ENCODE results near the gene EFCAB6. TPM values are rescaled to one million over a fixed set of nuclear protein-coding genes. Genes with fewer than 3 reads are reported as not detected.

EFCAB6 gene
- total and polyA plus RNA-seq, 9 of the 15 experiments (the other 6 are each of a cell fraction or from before 2014, with no cell fraction given), result 0.06 TPM; not detected in 8

DNA sequence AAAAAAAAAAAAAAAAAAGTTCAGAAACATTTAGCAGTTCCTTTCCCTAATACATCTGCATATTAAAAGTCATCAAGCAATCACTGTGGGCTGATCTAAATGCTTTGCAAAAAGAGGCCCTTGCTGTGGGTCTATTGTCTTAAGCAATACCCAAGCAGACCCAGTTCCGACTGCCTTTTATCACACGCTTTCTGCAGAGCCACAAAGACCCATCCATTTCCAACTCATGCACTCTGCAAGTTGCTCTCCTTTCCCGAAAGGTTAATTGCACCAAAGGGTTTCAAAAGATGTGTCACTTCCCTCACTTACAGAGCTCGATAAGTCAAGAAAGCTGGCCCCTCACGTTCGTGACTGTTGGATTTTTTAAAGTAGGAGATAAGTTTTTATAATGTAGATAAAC is 261.4 kb downstream of the EFCAB6 start:
- no peak for ATAC-seq
- no peaks in the 10 kb centered on the region for H3K79me2 ChIP-seq (ENCODE audit: control insufficient read depth, insufficient read depth, low read length)
- no peaks in the 10 kb centered on the region for H3K4me1 ChIP-seq (replicated peaks in 1 of 2; ENCODE audit: control insufficient read depth in 2 of 2, insufficient read depth in 2 of 2, low read length in 2 of 2)
- H3K9ac ChIP-seq (ENCODE audit: insufficient read depth in 1 of 2, low read depth in 2 of 2, low read length in 2 of 2), result no peak overlapping the region
- 0% methylated on average over 6 of the region's 6 CpGs for WGBS (ENCODE audit: insufficient coverage, low coverage, missing lambda C conversion rate)
- H3K4me3 ChIP-seq, result no peak overlapping the region
- in situ Hi-C loops (cut with MboI), result no loop called here
- no peak overlapping the region for H3K4me2 ChIP-seq (ENCODE audit: insufficient read depth, low read length)
- ChIA-PET POLR2A (no interaction called here), CTCF (ENCODE audit: low intra/inter-chr PET ratio) (no interaction called here)
- no peak for DNase-seq (ENCODE audit: extremely low read depth in 1 of 4, low spot score in 3 of 4)
- intact Hi-C loops (cut with micrococcal nuclease), result no loop called here
- no TSS peak for BruUV-seq (replicated peaks)
- no peaks in the 10 kb centered on the region for H3K9me3 ChIP-seq (replicated peaks; ENCODE audit: control insufficient read depth, insufficient read depth, low read depth, low read length)
- H3K9me1 ChIP-seq (ENCODE audit: control insufficient read depth, insufficient read depth, low read length), result no peaks in the 10 kb centered on the region
- H4K20me1 ChIP-seq (replicated peaks; ENCODE audit: control insufficient read depth, insufficient read depth, low read length), result no peaks in the 10 kb centered on the region
- H3K27ac ChIP-seq (ENCODE audit: extremely low read depth, low read depth, low read length), result no peak overlapping the region
- no peaks in the 10 kb centered on the region for H3K27me3 ChIP-seq (ENCODE audit: control insufficient read depth in 2 of 2, insufficient read depth in 2 of 2, low read length in 2 of 2)
- H2AFZ ChIP-seq (ENCODE audit: low read depth, low read length), result no peak overlapping the region
- H3K36me3 ChIP-seq (ENCODE audit: control insufficient read depth, insufficient read depth, low read length), result no peaks in the 10 kb centered on the region
- no peak for FAIRE-seq
- TF ChIP-seq, protein P1, sequence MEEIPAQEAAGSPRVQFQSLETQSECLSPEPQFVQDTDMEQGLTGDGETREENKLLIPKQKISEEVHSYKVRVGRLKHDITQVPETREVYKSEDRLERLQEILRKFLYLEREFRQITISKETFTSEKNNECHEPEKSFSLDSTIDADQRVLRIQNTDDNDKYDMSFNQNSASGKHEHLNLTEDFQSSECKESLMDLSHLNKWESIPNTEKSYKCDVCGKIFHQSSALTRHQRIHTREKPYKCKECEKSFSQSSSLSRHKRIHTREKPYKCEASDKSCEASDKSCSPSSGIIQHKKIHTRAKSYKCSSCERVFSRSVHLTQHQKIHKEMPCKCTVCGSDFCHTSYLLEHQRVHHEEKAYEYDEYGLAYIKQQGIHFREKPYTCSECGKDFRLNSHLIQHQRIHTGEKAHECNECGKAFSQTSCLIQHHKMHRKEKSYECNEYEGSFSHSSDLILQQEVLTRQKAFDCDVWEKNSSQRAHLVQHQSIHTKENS (CRISPR knock-in tag; IDR thresholded peaks at IDR 0.05), result no peak
- TF ChIP-seq PHF20 (IDR thresholded peaks at IDR 0.05; ENCODE audit: partially characterized antibody), result no peak
- TF ChIP-seq, protein P2, sequence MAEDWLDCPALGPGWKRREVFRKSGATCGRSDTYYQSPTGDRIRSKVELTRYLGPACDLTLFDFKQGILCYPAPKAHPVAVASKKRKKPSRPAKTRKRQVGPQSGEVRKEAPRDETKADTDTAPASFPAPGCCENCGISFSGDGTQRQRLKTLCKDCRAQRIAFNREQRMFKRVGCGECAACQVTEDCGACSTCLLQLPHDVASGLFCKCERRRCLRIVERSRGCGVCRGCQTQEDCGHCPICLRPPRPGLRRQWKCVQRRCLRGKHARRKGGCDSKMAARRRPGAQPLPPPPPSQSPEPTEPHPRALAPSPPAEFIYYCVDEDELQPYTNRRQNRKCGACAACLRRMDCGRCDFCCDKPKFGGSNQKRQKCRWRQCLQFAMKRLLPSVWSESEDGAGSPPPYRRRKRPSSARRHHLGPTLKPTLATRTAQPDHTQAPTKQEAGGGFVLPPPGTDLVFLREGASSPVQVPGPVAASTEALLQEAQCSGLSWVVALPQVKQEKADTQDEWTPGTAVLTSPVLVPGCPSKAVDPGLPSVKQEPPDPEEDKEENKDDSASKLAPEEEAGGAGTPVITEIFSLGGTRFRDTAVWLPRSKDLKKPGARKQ (CRISPR knock-in tag; IDR thresholded peaks at IDR 0.05), result no peak
- no peak for TF ChIP-seq DACH1 (IDR thresholded peaks at IDR 0.05; ENCODE audit: partially characterized antibody)
- TF ChIP-seq, protein P3, sequence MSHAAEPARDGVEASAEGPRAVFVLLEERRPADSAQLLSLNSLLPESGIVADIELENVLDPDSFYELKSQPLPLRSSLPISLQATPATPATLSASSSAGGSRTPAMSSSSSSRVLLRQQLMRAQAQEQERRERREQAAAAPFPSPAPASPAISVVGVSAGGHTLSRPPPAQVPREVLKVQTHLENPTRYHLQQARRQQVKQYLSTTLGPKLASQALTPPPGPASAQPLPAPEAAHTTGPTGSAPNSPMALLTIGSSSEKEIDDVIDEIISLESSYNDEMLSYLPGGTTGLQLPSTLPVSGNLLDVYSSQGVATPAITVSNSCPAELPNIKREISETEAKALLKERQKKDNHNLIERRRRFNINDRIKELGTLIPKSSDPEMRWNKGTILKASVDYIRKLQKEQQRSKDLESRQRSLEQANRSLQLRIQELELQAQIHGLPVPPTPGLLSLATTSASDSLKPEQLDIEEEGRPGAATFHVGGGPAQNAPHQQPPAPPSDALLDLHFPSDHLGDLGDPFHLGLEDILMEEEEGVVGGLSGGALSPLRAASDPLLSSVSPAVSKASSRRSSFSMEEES (CRISPR knock-in tag; IDR thresholded peaks at IDR 0.05), result no peak
- no peak for TF ChIP-seq ZNF140 (CRISPR knock-in tag; IDR thresholded peaks at IDR 0.05)
- TF ChIP-seq, protein P4, sequence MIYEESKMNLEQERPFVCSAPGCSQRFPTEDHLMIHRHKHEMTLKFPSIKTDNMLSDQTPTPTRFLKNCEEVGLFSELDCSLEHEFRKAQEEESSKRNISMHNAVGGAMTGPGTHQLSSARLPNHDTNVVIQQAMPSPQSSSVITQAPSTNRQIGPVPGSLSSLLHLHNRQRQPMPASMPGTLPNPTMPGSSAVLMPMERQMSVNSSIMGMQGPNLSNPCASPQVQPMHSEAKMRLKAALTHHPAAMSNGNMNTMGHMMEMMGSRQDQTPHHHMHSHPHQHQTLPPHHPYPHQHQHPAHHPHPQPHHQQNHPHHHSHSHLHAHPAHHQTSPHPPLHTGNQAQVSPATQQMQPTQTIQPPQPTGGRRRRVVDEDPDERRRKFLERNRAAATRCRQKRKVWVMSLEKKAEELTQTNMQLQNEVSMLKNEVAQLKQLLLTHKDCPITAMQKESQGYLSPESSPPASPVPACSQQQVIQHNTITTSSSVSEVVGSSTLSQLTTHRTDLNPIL (CRISPR knock-in tag; IDR thresholded peaks at IDR 0.05), result no peak
- TF ChIP-seq NFE2L1 (tag; IDR thresholded peaks at IDR 0.05; ENCODE audit: borderline replicate concordance, low read depth), result no peak
- TF ChIP-seq, protein P5, sequence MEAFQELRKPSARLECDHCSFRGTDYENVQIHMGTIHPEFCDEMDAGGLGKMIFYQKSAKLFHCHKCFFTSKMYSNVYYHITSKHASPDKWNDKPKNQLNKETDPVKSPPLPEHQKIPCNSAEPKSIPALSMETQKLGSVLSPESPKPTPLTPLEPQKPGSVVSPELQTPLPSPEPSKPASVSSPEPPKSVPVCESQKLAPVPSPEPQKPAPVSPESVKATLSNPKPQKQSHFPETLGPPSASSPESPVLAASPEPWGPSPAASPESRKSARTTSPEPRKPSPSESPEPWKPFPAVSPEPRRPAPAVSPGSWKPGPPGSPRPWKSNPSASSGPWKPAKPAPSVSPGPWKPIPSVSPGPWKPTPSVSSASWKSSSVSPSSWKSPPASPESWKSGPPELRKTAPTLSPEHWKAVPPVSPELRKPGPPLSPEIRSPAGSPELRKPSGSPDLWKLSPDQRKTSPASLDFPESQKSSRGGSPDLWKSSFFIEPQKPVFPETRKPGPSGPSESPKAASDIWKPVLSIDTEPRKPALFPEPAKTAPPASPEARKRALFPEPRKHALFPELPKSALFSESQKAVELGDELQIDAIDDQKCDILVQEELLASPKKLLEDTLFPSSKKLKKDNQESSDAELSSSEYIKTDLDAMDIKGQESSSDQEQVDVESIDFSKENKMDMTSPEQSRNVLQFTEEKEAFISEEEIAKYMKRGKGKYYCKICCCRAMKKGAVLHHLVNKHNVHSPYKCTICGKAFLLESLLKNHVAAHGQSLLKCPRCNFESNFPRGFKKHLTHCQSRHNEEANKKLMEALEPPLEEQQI (IDR thresholded peaks at IDR 0.05), result no peak
- TF ChIP-seq, protein P6, sequence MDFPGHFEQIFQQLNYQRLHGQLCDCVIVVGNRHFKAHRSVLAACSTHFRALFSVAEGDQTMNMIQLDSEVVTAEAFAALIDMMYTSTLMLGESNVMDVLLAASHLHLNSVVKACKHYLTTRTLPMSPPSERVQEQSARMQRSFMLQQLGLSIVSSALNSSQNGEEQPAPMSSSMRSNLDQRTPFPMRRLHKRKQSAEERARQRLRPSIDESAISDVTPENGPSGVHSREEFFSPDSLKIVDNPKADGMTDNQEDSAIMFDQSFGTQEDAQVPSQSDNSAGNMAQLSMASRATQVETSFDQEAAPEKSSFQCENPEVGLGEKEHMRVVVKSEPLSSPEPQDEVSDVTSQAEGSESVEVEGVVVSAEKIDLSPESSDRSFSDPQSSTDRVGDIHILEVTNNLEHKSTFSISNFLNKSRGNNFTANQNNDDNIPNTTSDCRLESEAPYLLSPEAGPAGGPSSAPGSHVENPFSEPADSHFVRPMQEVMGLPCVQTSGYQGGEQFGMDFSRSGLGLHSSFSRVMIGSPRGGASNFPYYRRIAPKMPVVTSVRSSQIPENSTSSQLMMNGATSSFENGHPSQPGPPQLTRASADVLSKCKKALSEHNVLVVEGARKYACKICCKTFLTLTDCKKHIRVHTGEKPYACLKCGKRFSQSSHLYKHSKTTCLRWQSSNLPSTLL (IDR thresholded peaks at IDR 0.05), result no peak
- no peak for TF ChIP-seq NCOA2 (IDR thresholded peaks at IDR 0.05; ENCODE audit: partially characterized antibody in 2 of 2)
- no peak for TF ChIP-seq STAT5A (IDR thresholded peaks at IDR 0.05; ENCODE audit: borderline replicate concordance, low read length)

All from K562 (cell line).